Activated naive CD8-positive, alpha-beta T cell treated with anti-CD3 and anti-CD28 coated beads, Interleukin-2, amount 50 U/mL, for 16 hours (primary cell): Measurements from ENCODE around the gene KLRC2.
"Not testable (repeated sequence)": the region's sequence is repeated elsewhere in the genome, so short reads cannot be mapped to it uniquely, and the experiment has no call there.

Source experiments
- DNase-seq: peaks from one replicate; pipeline ENCODE4 v3.0.0-alpha.2; 2020; ENCODE audit warnings: low read depth, low spot score

The KLRC2 gene

DNA sequence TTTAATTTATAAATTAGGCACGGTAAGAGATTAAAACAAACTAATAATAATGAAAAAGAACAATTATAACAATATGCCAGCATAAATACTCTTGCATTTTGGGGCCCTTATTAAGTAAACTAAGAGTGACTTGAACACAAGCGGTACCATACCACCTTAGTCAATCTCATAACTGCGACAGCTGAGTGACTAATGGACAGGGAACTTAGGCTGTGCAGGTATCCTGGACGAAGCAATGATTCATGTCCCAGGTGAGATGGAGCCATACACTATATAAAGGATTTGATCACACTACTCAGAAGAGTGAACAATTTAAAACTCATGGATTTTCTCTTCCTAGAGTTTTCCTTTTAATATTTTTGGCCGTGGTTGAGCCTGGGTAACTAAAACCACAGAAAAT is 30.5 kb downstream of the KLRC2 start:
- no peak for DNase-seq

GRCh38 chr12:10404798-10405197 is 31.0 kb downstream of the KLRC2 start:
- DNase-seq = no peak

DNA sequence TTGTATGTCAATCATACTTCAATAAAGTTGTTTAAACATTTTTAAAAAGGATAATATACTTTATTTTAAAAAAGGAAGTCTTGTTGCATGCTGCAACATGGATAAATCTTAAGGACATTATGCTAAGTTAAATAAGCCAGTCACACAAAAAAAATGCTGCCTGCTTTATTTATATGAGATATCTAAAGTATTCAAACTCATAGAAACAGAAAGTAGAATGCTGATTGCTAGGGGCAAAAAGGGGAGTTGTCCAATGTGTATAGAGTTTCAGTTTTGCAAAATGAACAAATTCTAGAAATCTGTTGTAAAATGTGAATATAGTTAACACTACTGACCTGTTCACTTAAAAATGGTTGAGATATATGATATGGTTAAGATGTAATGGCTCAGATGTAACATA is 35.0 kb downstream of the KLRC2 start:
- DNase-seq = no peak

DNA sequence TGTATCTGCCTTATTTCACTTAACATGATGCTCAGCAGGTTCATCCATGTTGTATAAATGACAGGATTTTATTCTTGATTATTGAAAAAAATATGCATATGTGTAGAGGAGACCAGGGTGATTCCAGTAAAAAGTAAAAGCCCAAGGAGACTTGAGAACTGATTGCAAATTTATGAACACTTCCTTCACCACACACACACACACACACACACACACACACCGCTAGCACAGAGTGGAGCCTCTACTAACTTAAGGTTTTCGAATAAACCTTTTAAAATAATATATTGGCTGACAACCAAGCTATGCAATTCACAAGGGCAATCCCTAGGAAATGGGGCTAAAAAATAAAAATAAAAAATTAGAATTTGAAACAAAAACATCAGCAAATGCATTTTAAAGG is 37.6 kb downstream of the KLRC2 start:
- DNase-seq = no peak

DNA sequence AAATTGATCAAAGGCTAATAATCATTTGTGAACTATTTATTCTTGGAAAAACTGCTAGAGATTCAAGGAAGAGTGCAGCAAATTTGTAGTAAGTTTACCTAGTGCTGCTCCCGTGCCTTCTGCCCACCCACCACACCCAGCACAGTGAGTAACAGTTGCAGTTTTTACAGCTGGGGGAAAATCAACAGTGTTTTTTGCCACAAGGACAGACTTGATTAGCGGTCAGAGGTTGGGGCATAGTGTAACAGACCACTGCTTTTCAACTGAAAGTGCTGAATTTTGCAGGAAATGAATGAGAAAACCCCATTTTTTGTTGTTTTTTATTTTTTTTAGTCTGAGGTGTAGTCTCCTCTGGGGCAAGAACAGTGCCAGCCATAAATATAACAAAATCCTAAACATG is 38.5 kb downstream of the KLRC2 start:
- DNase-seq = no peak

DNA sequence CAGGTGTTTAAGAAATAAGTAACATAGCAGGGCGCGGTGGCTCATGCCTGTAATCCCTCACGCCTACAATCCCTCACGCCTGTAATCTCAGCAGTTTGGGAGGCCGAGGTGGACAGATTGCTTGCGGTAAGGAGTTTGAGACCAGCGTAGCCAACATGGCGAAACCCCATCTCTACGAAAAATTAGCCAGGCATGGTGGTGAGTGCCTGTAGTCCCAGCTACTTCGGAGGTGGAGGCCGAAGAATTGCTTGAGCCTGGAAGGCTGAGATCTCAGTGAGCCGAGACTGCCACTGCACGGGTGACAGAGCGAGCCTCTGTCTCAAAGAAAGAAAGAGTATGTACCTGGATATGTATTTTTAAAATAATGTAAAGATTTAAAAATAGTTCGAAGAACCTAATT is 39.6 kb downstream of the KLRC2 start:
- DNase-seq = not testable (repeated sequence)

DNA sequence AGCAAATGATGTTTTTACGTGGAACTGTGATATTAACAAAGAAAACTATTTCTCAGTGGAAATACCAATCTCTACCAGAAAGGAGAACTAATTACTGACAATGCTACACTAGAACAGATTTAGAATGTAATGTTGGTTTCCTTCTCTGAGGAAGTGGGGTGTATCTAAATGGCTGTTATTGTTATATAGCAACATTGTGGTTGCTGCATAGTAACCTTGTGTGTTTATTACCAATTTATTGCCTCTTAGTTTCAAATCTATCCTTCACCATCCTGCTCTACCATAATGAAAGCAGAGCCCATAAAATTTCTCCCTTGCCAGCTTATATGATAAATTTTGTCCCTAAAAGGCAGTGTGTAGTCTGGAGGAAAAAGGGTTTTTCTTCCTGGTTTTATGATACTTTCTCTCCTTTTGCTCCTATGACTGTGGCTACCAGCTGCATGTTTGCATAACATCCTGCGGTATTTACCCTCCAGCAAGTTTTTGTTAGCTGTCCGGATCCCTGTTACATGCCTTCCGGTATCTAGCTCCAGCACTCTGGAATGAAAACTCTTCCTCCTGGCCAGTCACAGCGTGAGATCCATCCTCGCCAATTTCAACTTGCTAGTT is 40.3 kb downstream of the KLRC2 start:
- no peak for DNase-seq

DNA sequence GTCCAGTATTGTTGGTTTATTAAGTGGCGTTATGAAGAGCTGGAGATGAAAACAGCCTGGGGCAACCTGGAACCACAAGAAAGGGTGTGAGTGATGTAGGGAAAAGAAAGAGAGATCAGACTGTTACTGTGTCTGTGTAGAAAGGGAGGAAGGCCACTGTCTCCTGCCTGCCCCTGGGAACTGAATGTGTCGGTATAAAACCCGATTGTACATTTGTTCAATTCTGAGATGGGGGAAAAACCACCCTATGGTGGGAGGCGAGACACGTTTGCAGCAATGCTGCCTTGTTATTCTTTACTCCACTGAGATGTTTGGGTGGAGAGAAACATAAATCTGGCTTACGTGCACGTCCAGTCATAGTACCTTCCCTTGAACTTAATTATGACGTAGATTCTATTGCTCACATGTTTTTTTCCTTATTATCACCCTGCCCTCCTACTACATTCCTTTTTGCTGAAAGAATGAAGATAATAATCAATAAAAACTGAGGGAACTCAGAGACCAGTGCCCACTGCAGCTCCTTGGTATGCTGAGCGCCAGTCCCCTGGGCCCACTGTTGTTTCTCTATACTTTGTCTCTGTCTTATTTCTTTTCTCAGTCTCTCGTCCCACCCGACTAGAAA is 41.2 kb downstream of the KLRC2 start:
- DNase-seq = not testable (repeated sequence)

GRCh38 chr12:10393291-10393690 is 42.5 kb downstream of the KLRC2 start:
- no peak for DNase-seq

GRCh38 chr12:10392394-10392930 is 43.3 kb downstream of the KLRC2 start:
- no peak for DNase-seq

GRCh38 chr12:10390991-10391390 is 44.8 kb downstream of the KLRC2 start:
- DNase-seq = not testable (repeated sequence)

DNA sequence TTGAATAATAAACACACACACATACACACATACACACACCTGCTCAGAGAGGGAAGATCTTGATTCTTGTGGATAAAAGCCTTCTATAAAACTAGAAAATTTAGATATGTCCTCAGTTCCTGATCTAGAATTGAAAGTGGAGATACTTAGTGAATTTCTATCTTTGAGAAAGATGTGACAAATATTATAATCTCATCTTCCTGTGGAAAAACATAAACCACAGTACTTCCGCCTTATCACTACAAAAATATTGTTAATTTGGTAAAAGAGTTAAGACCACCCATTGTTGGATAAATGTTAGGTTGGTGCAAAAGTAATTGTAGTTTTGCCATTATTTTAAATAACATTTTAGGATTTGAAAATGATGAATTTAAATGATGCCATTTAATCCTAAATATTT is 45.9 kb downstream of the KLRC2 start, which contains the start of gene KLRK1:
KLRK1 (minus strand) TSS at position 138 of the 400 bp plus-strand sequence. CDS start 1,231 bp downstream, outside the sequence.
- DNase-seq = no peak

DNA sequence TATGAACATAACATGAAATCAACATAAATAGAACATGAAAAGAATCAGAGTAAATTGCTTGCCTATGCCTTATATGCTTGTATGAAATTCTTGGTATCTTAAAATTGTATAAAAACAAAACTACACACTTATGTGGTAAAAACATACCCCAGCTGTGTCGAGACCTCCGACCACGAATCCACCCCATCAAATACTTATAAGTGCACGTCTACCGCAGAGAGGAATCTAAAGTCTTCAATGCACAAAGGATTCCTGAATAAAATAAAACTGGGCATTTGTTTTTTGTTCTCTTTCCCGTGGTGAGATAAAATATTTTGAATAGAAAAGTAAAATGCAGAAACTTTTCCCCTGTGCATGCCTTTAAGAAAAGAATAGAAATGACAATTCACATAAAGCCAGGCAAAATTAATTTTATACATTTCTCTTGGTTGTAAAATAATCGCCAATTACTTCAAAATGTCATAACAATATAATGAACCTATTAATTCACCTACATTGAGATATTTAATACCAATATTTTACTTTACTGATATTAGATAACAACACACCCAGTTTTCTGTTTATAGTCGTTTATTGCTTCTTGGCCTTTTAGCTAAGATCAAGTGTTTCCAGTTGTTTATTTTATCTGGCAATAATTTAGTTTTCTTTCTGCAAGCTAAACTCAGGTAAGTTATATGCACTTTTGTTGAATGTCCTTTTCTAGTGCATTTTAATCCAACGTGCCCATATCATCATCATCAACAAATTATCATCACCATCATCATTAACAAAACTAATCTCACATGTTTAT is 47.0 kb downstream of the KLRC2 start:
- no peak for DNase-seq

GRCh38 chr12:10387498-10387897 is 48.3 kb downstream of the KLRC2 start:
- not testable (repeated sequence) for DNase-seq

GRCh38 chr12:10386857-10387256 is 49.0 kb downstream of the KLRC2 start:
- DNase-seq = no peak

DNA sequence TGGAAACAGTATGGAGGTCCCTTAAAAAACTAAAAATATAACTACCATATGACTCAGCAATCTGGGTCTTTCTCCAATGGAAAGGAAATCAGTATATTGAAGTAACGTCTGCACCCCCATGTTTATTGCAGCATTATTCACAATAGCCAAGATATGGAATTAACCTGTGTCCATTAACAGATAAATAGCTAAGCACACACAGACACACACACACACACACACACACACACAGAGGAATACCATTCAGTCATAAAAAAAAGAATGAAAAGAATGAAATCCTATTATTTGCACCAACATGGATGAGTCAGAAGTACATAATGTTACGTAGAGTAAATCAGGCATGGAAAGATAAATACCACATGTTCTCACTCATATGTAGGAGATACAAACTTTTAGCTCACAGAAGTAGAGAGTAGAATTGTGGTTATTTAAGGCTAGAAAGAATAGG is 50.6 kb downstream of the KLRC2 start:
- no peak for DNase-seq

DNA sequence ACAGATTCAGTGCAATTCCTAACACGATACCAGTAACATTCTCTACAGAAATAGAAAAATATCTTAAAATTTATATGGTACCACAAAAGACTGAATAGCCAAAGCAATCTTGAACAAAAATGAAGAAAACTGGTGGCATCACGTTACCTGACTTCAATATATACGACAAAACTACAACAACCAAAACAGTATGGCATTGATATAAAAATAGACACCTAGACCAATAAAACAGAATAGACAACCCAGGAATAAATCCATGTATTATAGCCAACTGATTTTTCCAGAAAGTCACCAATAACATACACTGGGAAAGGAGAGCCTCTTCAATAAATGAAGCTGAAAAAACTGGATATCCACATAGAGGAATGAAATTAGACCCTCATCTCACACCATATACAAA is 51.6 kb downstream of the KLRC2 start:
- no peak for DNase-seq

DNA sequence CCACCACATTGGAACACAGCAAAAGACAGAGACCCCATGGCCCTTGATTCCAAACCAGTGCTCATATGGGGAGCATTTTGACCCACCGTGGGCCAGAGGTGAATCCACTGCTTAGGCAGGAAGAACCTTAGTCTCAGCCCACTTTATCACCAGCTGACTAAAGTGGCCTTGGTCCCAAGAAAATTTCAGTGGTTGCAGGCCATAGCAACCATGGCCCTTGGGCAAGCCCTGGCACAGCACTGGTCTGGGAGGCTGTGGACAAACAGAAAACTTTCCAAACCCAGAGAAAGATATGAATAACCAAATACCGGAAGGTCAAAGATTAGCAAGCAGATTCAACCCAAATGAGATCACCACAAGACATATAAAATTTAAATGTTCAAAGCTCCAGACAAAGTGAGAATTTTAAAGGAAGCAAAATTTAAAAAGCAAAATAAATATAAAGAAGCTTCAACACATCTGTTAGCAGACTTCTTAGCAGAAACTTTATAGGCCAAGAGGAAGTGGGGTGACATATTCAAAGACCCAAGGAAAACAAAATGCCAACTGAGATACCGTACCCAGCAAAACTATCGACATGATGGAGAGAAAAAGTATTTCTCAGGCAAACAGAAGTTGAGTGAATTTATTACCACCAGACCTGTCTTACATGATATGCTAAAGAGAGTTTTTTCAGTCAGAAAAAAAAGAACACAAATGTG is 53.7 kb downstream of the KLRC2 start:
- DNase-seq = no peak
